IMR-90 (cell line): ENCODE measurements around the gene TBCEL. TPM values are rescaled to one million over a fixed set of nuclear protein-coding genes. Genes with fewer than 3 reads are reported as not detected.

Source experiments
- ATAC-seq: fragments of 200-7000 bp; cut with Tn5 transposase; 2 replicates; pipeline ENCODE4 v1.9.1; 2020; ENCODE audit warnings: low read depth, mild to moderate bottlenecking, moderate library complexity
- BruUV-seq: library from RNA; stranded (reverse); fragments of 400-500 nt; replicated peaks from 2 replicates; lab custom pipeline; 2021; lab: Mats Ljungman, UMichigan
- CTCF ChIA-PET: fragments of 300-600 bp; formaldehyde crosslinking; extraction: SDS; loops from one replicate; lab custom pipeline; 2021; ENCODE audit warnings: antibody characterized with exemption; lab: Yijun Ruan, JAX
- POLR2A ChIA-PET: fragments of 300-600 bp; sonication (Branson Sonifier 250); formaldehyde crosslinking; loops from one replicate; lab custom pipeline; 2022; ENCODE audit warnings: antibody characterized with exemption; ENCODE audit not compliant: unreplicated experiment; lab: Charles Lee
- DNase-seq: peaks from one replicate; pipeline ENCODE4 v3.0.0; 2013
- H2AFZ ChIP-seq: replicated peaks from 2 replicates; pipeline ENCODE3; 2013; ENCODE audit warnings: low read length, mild to moderate bottlenecking; ENCODE audit not compliant: poor library complexity
- H2AK5ac ChIP-seq: 2 replicates; pipeline ENCODE4 v1.6.1; 2013; ENCODE audit warnings: low read depth, low read length, inconsistent platforms
- H2AK9ac ChIP-seq: replicated peaks from 2 replicates; pipeline ENCODE3; 2013; ENCODE audit warnings: mild to moderate bottlenecking, low read depth, low read length, moderate library complexity; ENCODE audit not compliant: poor library complexity
- H2BK120ac ChIP-seq: 2 replicates; pipeline ENCODE4 v1.6.1; 2013; ENCODE audit warnings: low read depth, low read length, inconsistent platforms
- H2BK15ac ChIP-seq: 3 replicates; pipeline ENCODE4 v1.6.1; 2013; ENCODE audit warnings: low read depth, low read length, inconsistent platforms
- H2BK20ac ChIP-seq: 2 replicates; pipeline ENCODE4 v1.6.1; 2013; ENCODE audit warnings: low read depth, mild to moderate bottlenecking, inconsistent platforms, low read length, moderate library complexity
- H2BK5ac ChIP-seq: 2 replicates; pipeline ENCODE4 v1.6.1; 2013; ENCODE audit warnings: mild to moderate bottlenecking, low read depth, low read length, inconsistent platforms; ENCODE audit not compliant: poor library complexity, severe bottlenecking
- H3K14ac ChIP-seq: replicated peaks from 2 replicates; pipeline ENCODE4 v1.6.1; 2013; ENCODE audit warnings: low read depth, low read length, inconsistent platforms
- H3K18ac ChIP-seq: 2 replicates; pipeline ENCODE4 v1.6.1; 2013; ENCODE audit warnings: low read depth, low read length, control low read depth
- H3K23ac ChIP-seq: 2 replicates; pipeline ENCODE4 v1.6.1; 2013; ENCODE audit warnings: low read depth, low read length, inconsistent platforms
- H3K27ac ChIP-seq: 2 replicates; pipeline ENCODE4 v1.5.1; 2013; ENCODE audit warnings: mild to moderate bottlenecking, control low read depth, low read length; ENCODE audit not compliant: insufficient read depth
- H3K27me3 ChIP-seq: 2 replicates; pipeline ENCODE4 v1.6.1; 2013; ENCODE audit warnings: low read length; ENCODE audit not compliant: control insufficient read depth, insufficient read depth
- H3K36me3 ChIP-seq: 2 replicates; pipeline ENCODE4 v1.6.1; 2013; ENCODE audit warnings: low read length, mixed read lengths; ENCODE audit not compliant: control insufficient read depth, insufficient read depth
- H3K4ac ChIP-seq: 2 replicates; pipeline ENCODE4 v1.6.1; 2013; ENCODE audit warnings: low read depth, low read length, inconsistent platforms
- H3K4me1 ChIP-seq: 2 replicates; pipeline ENCODE4 v1.6.1; 2013; ENCODE audit warnings: low read length, mixed read lengths; ENCODE audit not compliant: control insufficient read depth, insufficient read depth
- H3K4me2 ChIP-seq: 2 replicates; pipeline ENCODE4 v1.6.1; 2013; ENCODE audit warnings: low read depth, mild to moderate bottlenecking, control low read depth, low read length, moderate library complexity
- H3K4me3 ChIP-seq: 2 replicates; pipeline ENCODE4 v1.5.1; 2013; ENCODE audit warnings: low read depth, mild to moderate bottlenecking, control low read depth, low read length, moderate library complexity; ENCODE audit not compliant: insufficient read depth
- H3K56ac ChIP-seq: 2 replicates; pipeline ENCODE4 v1.6.1; 2013; ENCODE audit warnings: low read length, inconsistent platforms; ENCODE audit not compliant: insufficient read depth; ENCODE audit errors: extremely low read depth
- H3K79me1 ChIP-seq, 2 experiments: 2 replicates each; pipeline ENCODE4 v1.6.1; 2013; ENCODE audit warnings: low read length in 2 of 2, inconsistent platforms in 1 of 2, low read depth in 1 of 2
- H3K9ac ChIP-seq: 2 replicates; pipeline ENCODE4 v1.6.1; 2013; ENCODE audit warnings: low read depth, low read length, control low read depth
- H3K9me1 ChIP-seq: 2 replicates; pipeline ENCODE4 v1.6.1; 2013; ENCODE audit warnings: low read length, inconsistent platforms; ENCODE audit not compliant: insufficient read depth
- H3K9me3 ChIP-seq: 2 replicates; pipeline ENCODE4 v1.6.1; 2013; ENCODE audit warnings: low read length; ENCODE audit not compliant: control insufficient read depth, insufficient read depth
- H4K20me1 ChIP-seq: 2 replicates; pipeline ENCODE4 v1.6.1; 2013; ENCODE audit warnings: low read length, inconsistent platforms; ENCODE audit not compliant: insufficient read depth
- H4K5ac ChIP-seq: 2 replicates; pipeline ENCODE4 v1.6.1; 2013; ENCODE audit warnings: mild to moderate bottlenecking, low read depth, low read length, control low read depth
- H4K8ac ChIP-seq, 2 experiments: 2 replicates each; pipeline ENCODE4 v1.6.1; 2013; ENCODE audit warnings: low read depth in 2 of 2, low read length in 2 of 2, control low read depth in 1 of 2, inconsistent platforms in 1 of 2
- H4K91ac ChIP-seq: 2 replicates; pipeline ENCODE4 v1.6.1; 2013; ENCODE audit warnings: low read depth, low read length, inconsistent platforms; ENCODE audit not compliant: insufficient read depth
- BHLHE40 ChIP-seq: fragments of 150-350 bp; IDR thresholded peaks from 2 replicates; pipeline ENCODE4 v1.6.1; 2016; ENCODE audit warnings: mild to moderate bottlenecking, low read depth, low read length
- CEBPB ChIP-seq: IDR thresholded peaks from 2 replicates; pipeline ENCODE4 v1.6.1; 2012; ENCODE audit warnings: low read depth, low read length, improper control_type of control experiment
- CTCF ChIP-seq: conservative IDR thresholded peaks from 2 replicates; pipeline ENCODE4 v1.5.1; 2012; ENCODE audit warnings: mild to moderate bottlenecking, low read depth, low read length, improper control_type of control experiment
- ELK1 ChIP-seq: fragments of 150-350 bp; IDR thresholded peaks from 2 replicates; pipeline ENCODE4 v1.6.1; 2016; ENCODE audit warnings: low read depth, mild to moderate bottlenecking, low read length, moderate library complexity, borderline replicate concordance
- FOS ChIP-seq: fragments of 150-350 bp; IDR thresholded peaks from 2 replicates; pipeline ENCODE4 v1.6.1; 2016; ENCODE audit warnings: low read depth, low read length
- MAFK ChIP-seq: IDR thresholded peaks from 2 replicates; pipeline ENCODE4 v1.6.1; 2012; ENCODE audit warnings: low read depth, low read length, improper control_type of control experiment
- MXI1 ChIP-seq: IDR thresholded peaks from 2 replicates; pipeline ENCODE4 v1.6.1; 2012; ENCODE audit warnings: low read depth, mild to moderate bottlenecking, low read length, moderate library complexity, borderline replicate concordance
- NFE2L2 ChIP-seq: fragments of 150-350 bp; IDR thresholded peaks from 2 replicates; pipeline ENCODE4 v1.6.1; 2016; ENCODE audit warnings: low read depth, mild to moderate bottlenecking, low read length
- POLR2A ChIP-seq: IDR thresholded peaks from 2 replicates; pipeline ENCODE4 v1.6.1; 2012; ENCODE audit warnings: mild to moderate bottlenecking, low read depth, low read length
- RAD21 ChIP-seq: IDR thresholded peaks from 2 replicates; pipeline ENCODE4 v1.6.1; 2012; ENCODE audit warnings: low read length, improper control_type of control experiment
- RCOR1 ChIP-seq: IDR thresholded peaks from 2 replicates; pipeline ENCODE4 v1.6.1; 2012; ENCODE audit warnings: mild to moderate bottlenecking, low read length, improper control_type of control experiment; ENCODE audit not compliant: insufficient replicate concordance
- SMC3 ChIP-seq: fragments of 150-350 bp; IDR thresholded peaks from 2 replicates; pipeline ENCODE4 v1.6.1; 2016; ENCODE audit warnings: low read depth, mild to moderate bottlenecking, antibody characterized with exemption, low read length, moderate library complexity
- USF2 ChIP-seq: fragments of 150-350 bp; IDR thresholded peaks from 2 replicates; pipeline ENCODE4 v1.6.1; 2017; ENCODE audit warnings: mild to moderate bottlenecking, antibody characterized with exemption, low read length, low read depth
- WGBS, 2 experiments: methylation state at CpG; one replicate each; pipeline versions ENCODE4 v1.1.5 to v1.1.7; 2013; ENCODE audit warnings: missing lambda C conversion rate in 2 of 2; ENCODE audit not compliant: insufficient read length in 1 of 2; ENCODE audit errors: extremely low coverage in 2 of 2; 5-methylcytosine and 5-hydroxymethylcytosine counted together
- dilution Hi-C: fragments of 300-500 bp; cut with HindIII; formaldehyde crosslinking; loops from one replicate; pipeline ENCODE4 v1.14.3; 2018; ENCODE audit warnings: low sequenced_read_pairs; ENCODE audit not compliant: unreplicated experiment
- in situ Hi-C: fragments of 300-500 bp; cut with MboI; formaldehyde crosslinking; loops from 3 replicates; pipeline ENCODE4 v1.14.3; 2019; ENCODE audit warnings: low sequenced_read_pairs, inconsistent platforms, mixed read lengths
- intact Hi-C: fragments of 100-400 bp; cut with micrococcal nuclease; formaldehyde crosslinking; loops from 2 replicates; pipeline ENCODE4 v1.10.0; 2022
- polyA plus RNA-seq, 3 experiments: library from polyadenylated mRNA; depleted of rRNA; stranded (reverse); fragments of >200 nt; gene quantifications; 2 replicates each; pipeline ENCODE4 v1.2.3, GENCODE V29; 2012; ENCODE audit warnings: low replicate concordance in 1 of 3
- total RNA-seq: library from RNA; depleted of rRNA; stranded (reverse); fragments of >200 nt; gene quantifications from 2 replicates; pipeline ENCODE4 v1.2.3, GENCODE V29; 2012

Gene TBCEL
- total and polyA plus RNA-seq, 2 of the 4 experiments (the other 2 are of a cell fraction): 7.1 to 21.0 TPM

GRCh38 chr11:121095561-121095960 is 71.7 kb downstream of the TBCEL start:
- peaks cover 14% of the 10 kb centered on the region for H3K27me3 ChIP-seq
- in situ Hi-C loops: loop anchor here (10.0 kb wide), 1 partner anchor 591 kb away; no protein-coding TSS in a partner anchor
- H3K9me1 ChIP-seq: peaks cover 4% of the 10 kb centered on the region; the same call in 1 of the 2 replicates
- H4K5ac ChIP-seq: no peak overlapping the region
- H3K36me3 ChIP-seq: no peaks in the 10 kb centered on the region
- H2BK15ac ChIP-seq: no peak overlapping the region
- no peak for DNase-seq
- no peak overlapping the region for H3K18ac ChIP-seq
- no peak overlapping the region for H3K4ac ChIP-seq
- no peak overlapping the region for H2BK120ac ChIP-seq
- ChIA-PET POLR2A (no interaction called here), CTCF (no interaction called here)
- no peak overlapping the region for H2AK9ac ChIP-seq
- H3K9me3 ChIP-seq: no peaks in the 10 kb centered on the region
- no peaks in the 10 kb centered on the region for H3K79me1 ChIP-seq
- H3K4me3 ChIP-seq: no peak overlapping the region
- H3K4me2 ChIP-seq: no peak overlapping the region
- no peak for ATAC-seq
- no peak for TF ChIP-seq POLR2A
- no peak for TF ChIP-seq ELK1
- TF ChIP-seq RCOR1: no peak
- TF ChIP-seq USF2: no peak
- no peak for TF ChIP-seq CEBPB
- no peak for TF ChIP-seq RAD21
- no peak for TF ChIP-seq CTCF
- no peak for TF ChIP-seq BHLHE40
- TF ChIP-seq NFE2L2: no peak
- no peak for TF ChIP-seq MAFK
- no peak for TF ChIP-seq MXI1
- TF ChIP-seq SMC3: no peak
- no peak for TF ChIP-seq FOS
- no peak overlapping the region for H3K56ac ChIP-seq
- no peak overlapping the region for H4K91ac ChIP-seq
- H2BK20ac ChIP-seq: no peak overlapping the region
- no peak overlapping the region for H3K27ac ChIP-seq
- WGBS, 2 experiments: no CpG with 5 or more reads among the region's 1 CpG
- H3K4me1 ChIP-seq: peaks cover 6% of the 10 kb centered on the region
- no peak overlapping the region for H4K8ac ChIP-seq
- H3K23ac ChIP-seq: no peak overlapping the region
- intact Hi-C loops: no loop called here
- peaks cover 4% of the 10 kb centered on the region; the same call in 1 of the 2 replicates for H4K20me1 ChIP-seq
- H2AFZ ChIP-seq: no peak overlapping the region
- no peak overlapping the region for H3K14ac ChIP-seq
- BruUV-seq: no TSS peak
- dilution Hi-C loops: no loop called here
- H2BK5ac ChIP-seq: no peak overlapping the region
- no peak overlapping the region for H3K9ac ChIP-seq
- no peak overlapping the region for H2AK5ac ChIP-seq
